Endodermal cell (in vitro differentiated cells): ENCODE data around the gene IPMK. TPM values are rescaled to one million over a fixed set of nuclear protein-coding genes. Genes with fewer than 3 reads are reported as not detected.

Source experiments
- DNase-seq: peaks from one replicate; pipeline ENCODE4 v3.0.0-alpha.2; 2017
- H3K27ac ChIP-seq: 2 replicates; pipeline ENCODE4 v1.5.1; 2013; ENCODE audit warnings: mild to moderate bottlenecking, low read depth, low read length, moderate library complexity
- H3K27me3 ChIP-seq: 2 replicates; pipeline ENCODE4 v1.6.1; 2013; ENCODE audit warnings: mild to moderate bottlenecking, low read length, moderate library complexity; ENCODE audit not compliant: insufficient read depth, control insufficient read depth, poor library complexity, severe bottlenecking
- H3K36me3 ChIP-seq: 2 replicates; pipeline ENCODE4 v1.7.0; 2013; ENCODE audit warnings: mild to moderate bottlenecking, low read length, moderate library complexity; ENCODE audit not compliant: control insufficient read depth, insufficient read depth
- H3K4me1 ChIP-seq: one replicate; pipeline ENCODE4 v1.7.0; 2013; ENCODE audit warnings: low read length; ENCODE audit not compliant: control insufficient read depth, insufficient read depth
- H3K4me3 ChIP-seq: 2 replicates; pipeline ENCODE4 v1.5.1; 2013; ENCODE audit warnings: mild to moderate bottlenecking, low read length, moderate library complexity
- H3K9ac ChIP-seq: 2 replicates; pipeline ENCODE4 v1.6.1; 2013; ENCODE audit warnings: mild to moderate bottlenecking, low read length, moderate library complexity; ENCODE audit not compliant: poor library complexity, severe bottlenecking; ENCODE audit errors: extremely low read depth
- H3K9me3 ChIP-seq: 2 replicates; pipeline ENCODE4 v1.6.1; 2013; ENCODE audit warnings: mild to moderate bottlenecking, low read length, moderate library complexity; ENCODE audit not compliant: control insufficient read depth
- H3K27ac Mint-ChIP-seq: 2 replicates; pipeline ENCODE4 v1.8.0; 2020; ENCODE audit warnings: mixed read lengths
- H3K27me3 Mint-ChIP-seq: 2 replicates; pipeline ENCODE4 v1.8.0; 2021; ENCODE audit warnings: mild to moderate bottlenecking, mixed read lengths; ENCODE audit not compliant: insufficient read depth
- H3K36me3 Mint-ChIP-seq: 2 replicates; pipeline ENCODE4 v1.8.0; 2020; ENCODE audit warnings: low read depth, mixed read lengths
- H3K4me1 Mint-ChIP-seq: 2 replicates; pipeline ENCODE4 v1.8.0; 2020; ENCODE audit warnings: mixed read lengths
- H3K4me3 Mint-ChIP-seq: 2 replicates; pipeline ENCODE4 v1.8.0; 2020; ENCODE audit warnings: mild to moderate bottlenecking, moderate library complexity, mixed read lengths
- H3K9me3 Mint-ChIP-seq: 2 replicates; pipeline ENCODE4 v1.8.0; 2020; ENCODE audit warnings: mild to moderate bottlenecking, mixed read lengths
- WGBS, 2 experiments: methylation state at CpG; one replicate each; pipeline versions ENCODE4 v1.1.5 to v1.1.7; 2013; ENCODE audit warnings: missing lambda C conversion rate in 2 of 2, mixed read lengths in 1 of 2; ENCODE audit not compliant: insufficient coverage in 1 of 2, insufficient read length in 1 of 2; 5-methylcytosine and 5-hydroxymethylcytosine counted together
- total RNA-seq, 2 donors: library from RNA; stranded (reverse); fragmentation: NEBNext Ultra II Directional in 1 of 2; extraction: Animal tissue kit (Norgen Biotek cat#: 25700) in 1 of 2; gene quantifications; 2 replicates in 1 of 2; 3 replicates in 1 of 2; pipeline ENCODE4 v1.2.1, GENCODE V29; 2021
- TF ChIP-seq, protein P1 (sequence below): fragments of 200-600 bp; sonication (generic); conservative IDR thresholded peaks from 2 replicates; pipeline ENCODE4 v1.5.0; 2021; ENCODE audit warnings: antibody characterized with exemption, mild to moderate bottlenecking

The IPMK gene
- total RNA-seq, 2 donors from 2014 or later: 9.3 to 9.4 TPM

DNA sequence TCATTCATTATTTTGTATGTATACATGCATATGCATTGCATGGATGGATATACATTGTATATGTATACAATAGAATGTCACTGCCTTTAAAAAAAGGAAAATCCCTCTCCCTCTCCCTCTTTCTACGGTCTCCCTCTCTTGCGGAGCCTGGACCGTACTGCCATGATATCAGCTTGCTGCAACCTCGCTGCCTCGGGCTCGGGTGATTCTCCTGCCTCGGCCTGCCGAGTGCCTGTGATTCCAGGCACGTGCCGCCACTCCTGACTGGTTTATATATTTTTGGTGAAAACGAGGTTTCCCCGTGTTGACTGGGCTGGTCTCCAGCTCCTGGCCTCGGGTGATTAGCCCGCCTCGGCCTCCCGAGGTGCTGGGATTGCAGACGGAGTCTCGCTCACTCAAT is 24.4 kb downstream of the IPMK start:
- Histone ChIP-seq H3K9me3 (peaks cover 29% of the 10 kb centered on the region), H3K27me3 (no peaks in the 10 kb centered on the region), H3K9ac (no peak overlapping the region), H3K36me3 (peaks cover 9% of the 10 kb centered on the region), H3K4me1 (peaks cover 4% of the 10 kb centered on the region), H3K4me3 (peak overlapping the region; percentile 66), H3K27ac (no peak overlapping the region)
- Mint-ChIP-seq H3K36me3 (peaks cover 23% of the 10 kb centered on the region), H3K9me3 (peaks cover 45% of the 10 kb centered on the region), H3K4me1 (peaks cover 28% of the 10 kb centered on the region), H3K27me3 (no peaks in the 10 kb centered on the region), H3K4me3 (no peak overlapping the region), H3K27ac (no peak overlapping the region)
- 97 to 100% methylated on average over 5 to 18 of the region's 18 CpGs for WGBS, 2 experiments
- no peak for DNase-seq
- TF ChIP-seq, protein P1, sequence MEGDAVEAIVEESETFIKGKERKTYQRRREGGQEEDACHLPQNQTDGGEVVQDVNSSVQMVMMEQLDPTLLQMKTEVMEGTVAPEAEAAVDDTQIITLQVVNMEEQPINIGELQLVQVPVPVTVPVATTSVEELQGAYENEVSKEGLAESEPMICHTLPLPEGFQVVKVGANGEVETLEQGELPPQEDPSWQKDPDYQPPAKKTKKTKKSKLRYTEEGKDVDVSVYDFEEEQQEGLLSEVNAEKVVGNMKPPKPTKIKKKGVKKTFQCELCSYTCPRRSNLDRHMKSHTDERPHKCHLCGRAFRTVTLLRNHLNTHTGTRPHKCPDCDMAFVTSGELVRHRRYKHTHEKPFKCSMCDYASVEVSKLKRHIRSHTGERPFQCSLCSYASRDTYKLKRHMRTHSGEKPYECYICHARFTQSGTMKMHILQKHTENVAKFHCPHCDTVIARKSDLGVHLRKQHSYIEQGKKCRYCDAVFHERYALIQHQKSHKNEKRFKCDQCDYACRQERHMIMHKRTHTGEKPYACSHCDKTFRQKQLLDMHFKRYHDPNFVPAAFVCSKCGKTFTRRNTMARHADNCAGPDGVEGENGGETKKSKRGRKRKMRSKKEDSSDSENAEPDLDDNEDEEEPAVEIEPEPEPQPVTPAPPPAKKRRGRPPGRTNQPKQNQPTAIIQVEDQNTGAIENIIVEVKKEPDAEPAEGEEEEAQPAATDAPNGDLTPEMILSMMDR: no peak

DNA sequence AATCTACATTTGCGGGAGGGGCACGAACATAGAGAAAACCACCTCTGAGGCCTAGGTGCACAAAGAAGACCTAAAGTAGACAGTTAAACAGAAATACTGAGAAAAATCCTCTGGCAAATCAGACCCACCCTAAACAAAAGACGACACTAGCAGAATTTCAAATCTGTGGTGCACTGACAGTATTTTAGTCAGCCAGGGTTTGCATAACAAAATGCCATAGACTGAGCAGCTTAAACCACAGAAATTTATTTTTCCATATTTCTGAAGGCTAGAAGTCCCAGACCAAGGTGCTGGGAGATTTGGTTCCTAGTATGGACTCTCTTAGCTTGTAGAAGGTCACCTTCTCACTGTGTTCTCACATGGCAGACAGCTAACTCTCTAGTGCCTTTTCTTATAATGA is 26.3 kb downstream of the IPMK start:
- 86% methylated on average over 3 of the region's 3 CpGs; no CpG with 5 or more reads in 1 of the 2 experiments for WGBS, 2 experiments
- Mint-ChIP-seq H3K36me3 (peaks cover 37% of the 10 kb centered on the region), H3K4me1 (peaks cover 33% of the 10 kb centered on the region), H3K9me3 (peaks cover 37% of the 10 kb centered on the region), H3K27ac (peak overlapping the region; percentile 56), H3K4me3 (no peak overlapping the region), H3K27me3 (no peaks in the 10 kb centered on the region)
- TF ChIP-seq, protein P1: no peak
- peaks cover 18% of the 10 kb centered on the region for H3K36me3 ChIP-seq
- H3K9me3 ChIP-seq: peaks cover 35% of the 10 kb centered on the region
- peaks cover 6% of the 10 kb centered on the region for H3K4me1 ChIP-seq
- H3K4me3 ChIP-seq: peak overlapping the region; percentile 66
- H3K27ac ChIP-seq: no peak overlapping the region
- no peak for DNase-seq
- no peak overlapping the region for H3K9ac ChIP-seq
- H3K27me3 ChIP-seq: no peaks in the 10 kb centered on the region

DNA sequence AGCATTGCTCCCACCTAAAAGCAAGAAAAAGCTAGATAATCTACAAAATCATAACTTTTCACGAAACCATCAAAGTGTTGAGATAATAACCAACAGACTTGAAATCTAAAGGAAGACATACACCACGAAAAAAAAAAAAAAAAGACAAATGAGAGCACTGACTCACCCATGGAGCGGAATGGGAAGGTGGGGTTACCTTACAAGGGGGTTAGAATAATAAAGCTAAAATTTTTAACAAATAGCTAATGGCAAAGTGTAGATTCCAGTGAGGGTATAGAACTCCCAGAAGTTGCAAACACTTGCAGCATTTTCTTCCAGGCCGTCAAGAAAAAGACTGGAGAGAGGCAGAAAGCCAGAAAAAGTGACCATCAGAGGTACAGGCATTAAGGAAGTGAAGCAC is 27.2 kb downstream of the IPMK start:
- DNase-seq: no peak
- Mint-ChIP-seq H3K27ac (peak overlapping the region; percentile 56), H3K4me1 (peaks cover 33% of the 10 kb centered on the region), H3K27me3 (no peaks in the 10 kb centered on the region), H3K9me3 (peaks cover 34% of the 10 kb centered on the region), H3K36me3 (peaks cover 44% of the 10 kb centered on the region), H3K4me3 (no peak overlapping the region)
- H3K4me3 ChIP-seq: peak overlapping the region; percentile 4
- H3K36me3 ChIP-seq: peaks cover 25% of the 10 kb centered on the region
- peaks cover 6% of the 10 kb centered on the region for H3K4me1 ChIP-seq
- no peaks in the 10 kb centered on the region for H3K27me3 ChIP-seq
- H3K27ac ChIP-seq: no peak overlapping the region
- no peak overlapping the region for H3K9ac ChIP-seq
- 58 to 77% methylated on average over 2 to 4 of the region's 4 CpGs for WGBS, 2 experiments
- TF ChIP-seq, protein P1: no peak
- H3K9me3 ChIP-seq: peaks cover 41% of the 10 kb centered on the region
